Fibroblast of the aortic adventitia (primary cell): Measurements from ENCODE around the gene NEDD4L. TPM values are rescaled to one million over a fixed set of nuclear protein-coding genes. Genes with fewer than 3 reads are reported as not detected.
"Not testable (repeated sequence)": the region's sequence is repeated elsewhere in the genome, so short reads cannot be mapped to it uniquely, and the experiment has no call there.

Source experiments
- DNase-seq: peaks from one replicate; pipeline ENCODE4 v3.0.0-alpha.2; 2010; ENCODE audit warnings: low read depth
- H3K4me3 ChIP-seq: 2 replicates; pipeline ENCODE4 v1.5.1; 2011; ENCODE audit warnings: low read depth, mild to moderate bottlenecking, control low read depth, low read length, moderate library complexity
- total RNA-seq: library from RNA; depleted of rRNA; stranded (reverse); fragments of >200 nt; gene quantifications from 2 replicates; pipeline ENCODE4 v1.2.3, GENCODE V29; 2012; ENCODE audit warnings: low replicate concordance
- TF ChIP-seq, protein P1 (sequence below): IDR thresholded peaks from 2 replicates; pipeline ENCODE4 v1.5.1; 2011; ENCODE audit warnings: mild to moderate bottlenecking, low read length, control low read depth, inconsistent platforms; ENCODE audit not compliant: insufficient read depth

Gene NEDD4L
- total RNA-seq, 1 donor, result 22.2 TPM

DNA sequence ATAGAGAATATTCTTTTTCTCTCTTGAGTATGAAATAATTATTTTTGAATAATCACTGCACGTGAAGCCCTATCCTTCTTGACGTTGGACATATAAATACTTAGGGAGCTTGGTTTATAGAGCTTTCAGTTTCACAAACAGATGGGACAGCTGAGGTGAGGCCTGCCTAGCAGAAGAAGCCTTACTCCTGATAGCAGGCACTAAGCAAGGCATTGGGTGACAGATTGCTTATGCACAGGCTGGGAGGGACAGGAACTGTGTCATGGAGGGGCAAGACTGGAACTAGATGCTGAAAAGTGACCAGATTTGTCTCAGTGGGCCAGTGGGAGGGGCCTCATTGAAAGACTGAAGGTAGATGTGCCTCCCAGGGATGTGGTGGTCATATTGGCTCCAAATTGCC, 220.8 kb downstream of the NEDD4L start:
- TF ChIP-seq, protein P1, sequence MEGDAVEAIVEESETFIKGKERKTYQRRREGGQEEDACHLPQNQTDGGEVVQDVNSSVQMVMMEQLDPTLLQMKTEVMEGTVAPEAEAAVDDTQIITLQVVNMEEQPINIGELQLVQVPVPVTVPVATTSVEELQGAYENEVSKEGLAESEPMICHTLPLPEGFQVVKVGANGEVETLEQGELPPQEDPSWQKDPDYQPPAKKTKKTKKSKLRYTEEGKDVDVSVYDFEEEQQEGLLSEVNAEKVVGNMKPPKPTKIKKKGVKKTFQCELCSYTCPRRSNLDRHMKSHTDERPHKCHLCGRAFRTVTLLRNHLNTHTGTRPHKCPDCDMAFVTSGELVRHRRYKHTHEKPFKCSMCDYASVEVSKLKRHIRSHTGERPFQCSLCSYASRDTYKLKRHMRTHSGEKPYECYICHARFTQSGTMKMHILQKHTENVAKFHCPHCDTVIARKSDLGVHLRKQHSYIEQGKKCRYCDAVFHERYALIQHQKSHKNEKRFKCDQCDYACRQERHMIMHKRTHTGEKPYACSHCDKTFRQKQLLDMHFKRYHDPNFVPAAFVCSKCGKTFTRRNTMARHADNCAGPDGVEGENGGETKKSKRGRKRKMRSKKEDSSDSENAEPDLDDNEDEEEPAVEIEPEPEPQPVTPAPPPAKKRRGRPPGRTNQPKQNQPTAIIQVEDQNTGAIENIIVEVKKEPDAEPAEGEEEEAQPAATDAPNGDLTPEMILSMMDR, result no peak
- no peak for DNase-seq
- no peak overlapping the region for H3K4me3 ChIP-seq

DNA sequence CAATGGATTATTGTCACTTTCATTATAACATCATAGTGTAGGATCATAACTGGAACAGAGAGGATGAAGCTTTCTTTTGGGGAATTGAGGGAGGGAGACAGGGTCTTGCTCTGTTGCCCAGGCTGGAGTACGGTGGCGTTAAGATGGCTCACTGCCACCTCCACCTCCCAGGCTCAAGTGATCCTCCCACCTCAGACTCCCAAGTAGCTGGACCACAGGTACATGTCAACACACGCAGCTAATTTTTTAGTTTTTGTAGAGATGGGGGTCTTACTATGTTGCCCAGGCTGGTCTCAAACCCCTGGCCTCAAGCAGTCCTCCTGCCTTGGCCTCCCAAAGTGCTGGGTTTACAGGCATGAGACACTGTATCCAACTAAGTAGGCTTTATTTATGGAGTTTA, 221.5 kb downstream of the NEDD4L start:
- DNase-seq, H3K4me3 ChIP-seq: not testable (repeated sequence)

DNA sequence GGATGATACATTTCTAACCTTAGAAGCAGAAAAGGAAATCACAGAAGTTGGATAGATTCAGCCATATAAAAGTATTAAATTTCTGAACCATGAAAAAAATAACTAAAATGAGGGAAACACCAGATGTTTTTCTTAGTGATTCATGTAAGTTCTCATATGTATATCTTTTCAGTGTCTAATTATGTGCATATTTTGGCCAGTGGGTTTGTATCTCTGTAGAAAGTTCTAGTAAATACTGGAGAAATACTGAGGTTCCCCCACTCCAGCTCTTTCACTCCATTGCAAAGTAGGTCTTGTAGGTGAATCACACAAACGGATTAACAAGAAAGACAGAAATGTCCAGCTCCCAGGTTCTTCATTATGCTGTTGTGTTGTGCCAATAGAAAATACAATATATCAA, 222.3 kb downstream of the NEDD4L start:
- DNase-seq, result no peak
- TF ChIP-seq, protein P1, result no peak
- H3K4me3 ChIP-seq, result no peak overlapping the region

DNA sequence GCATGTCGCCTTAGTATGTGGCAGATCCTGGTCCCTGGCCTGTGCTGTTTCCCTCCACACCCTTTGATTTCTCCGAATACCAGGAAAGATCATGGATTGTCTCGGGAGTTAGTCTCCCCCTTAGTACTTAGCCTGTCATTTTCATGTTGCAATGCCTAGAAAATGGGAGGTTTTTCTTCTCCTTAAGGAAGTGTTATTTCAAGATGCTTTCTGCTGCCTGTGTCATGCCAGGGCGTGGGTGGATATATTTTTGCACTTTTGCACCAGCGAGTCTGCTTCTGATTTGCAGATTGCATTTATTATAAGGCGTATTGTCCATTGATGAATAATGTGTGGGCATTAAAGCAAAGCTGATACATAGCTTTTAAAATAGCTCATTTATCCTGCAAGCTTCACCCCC, 223.5 kb downstream of the NEDD4L start:
- H3K4me3 ChIP-seq, result no peak overlapping the region
- TF ChIP-seq, protein P1, result no peak
- DNase-seq, result no peak

DNA sequence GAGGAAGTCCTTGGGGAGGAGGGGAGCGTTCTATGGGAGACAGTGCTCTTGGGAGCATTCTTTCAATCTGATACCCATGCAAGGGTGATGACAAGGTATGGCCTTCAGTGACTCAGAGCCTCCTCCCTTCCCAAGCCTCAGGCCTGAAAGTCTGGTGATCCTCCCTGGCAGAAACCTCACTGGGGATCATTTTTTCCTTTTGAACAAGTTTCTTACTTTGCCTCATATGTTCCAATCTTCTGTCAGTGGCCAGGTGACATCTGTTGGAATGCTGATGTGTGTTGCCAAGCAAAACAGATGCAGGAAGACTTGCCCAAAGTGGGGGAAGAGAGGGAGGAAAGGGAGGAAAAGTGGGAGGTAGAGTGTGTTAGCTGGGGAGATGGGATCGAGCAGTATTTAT, 224.8 kb downstream of the NEDD4L start:
- DNase-seq, result peak; percentile 68
- H3K4me3 ChIP-seq, result no peak overlapping the region
- TF ChIP-seq, protein P1, result no peak

DNA sequence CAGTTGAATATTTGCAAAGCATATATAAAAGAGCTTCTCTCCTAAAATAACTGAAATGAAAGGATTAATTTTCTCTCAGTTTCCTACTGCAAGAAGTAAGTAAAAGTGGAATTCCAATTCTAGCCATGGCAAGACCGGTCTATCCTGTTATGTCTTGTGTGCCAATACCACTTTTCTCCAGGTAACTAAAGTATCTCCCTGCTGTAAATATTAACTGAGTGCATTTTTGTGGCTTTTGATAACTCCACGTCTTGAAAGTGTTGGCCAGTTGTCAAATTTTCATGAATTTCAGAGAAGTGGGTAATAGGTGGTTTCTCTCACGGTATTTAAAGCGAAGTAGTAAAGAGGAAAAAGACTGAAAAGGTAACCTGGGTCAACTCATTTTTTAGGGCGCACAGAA, 225.9 kb downstream of the NEDD4L start:
- DNase-seq, result no peak
- H3K4me3 ChIP-seq, result no peak overlapping the region
- TF ChIP-seq, protein P1, result no peak

DNA sequence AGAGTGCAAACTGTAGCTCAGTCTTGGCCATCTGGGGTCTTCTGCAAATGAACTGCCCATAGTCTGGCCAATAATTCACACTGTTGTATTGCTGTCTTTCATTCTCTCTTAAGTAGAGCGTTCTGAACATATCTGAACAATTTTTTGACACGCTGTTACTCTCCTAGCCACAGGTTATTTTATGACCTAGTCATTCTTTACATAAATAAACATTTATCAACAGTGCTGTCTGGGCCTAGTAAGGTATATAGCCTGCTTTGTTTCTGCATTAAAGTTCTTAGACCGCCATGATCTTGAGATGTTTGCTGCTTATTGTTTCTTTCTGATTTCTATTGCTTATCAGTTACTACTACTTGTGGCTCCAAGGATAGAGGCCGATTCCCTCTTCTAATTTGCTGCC, 226.4 kb downstream of the NEDD4L start:
- H3K4me3 ChIP-seq, result no peak overlapping the region
- no peak for DNase-seq
- TF ChIP-seq, protein P1, result no peak

DNA sequence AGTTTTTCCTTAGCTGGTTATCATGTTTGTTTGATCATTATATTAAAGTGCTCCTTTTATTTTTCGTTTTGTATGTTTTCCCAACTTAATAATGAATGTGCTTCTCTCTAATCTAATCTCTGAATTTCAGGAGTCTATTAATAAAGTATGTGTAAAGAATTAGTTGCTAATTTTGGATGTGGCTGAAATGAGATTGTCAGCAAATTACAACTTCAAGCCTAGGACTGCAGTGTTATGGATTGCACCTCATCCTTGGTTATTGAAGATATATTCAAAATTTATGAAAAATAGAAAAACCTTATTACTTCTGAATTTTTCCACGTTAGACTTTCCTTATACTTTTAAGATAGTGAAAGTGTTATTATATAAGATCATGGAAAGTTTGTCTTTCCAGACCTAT, 227.7 kb downstream of the NEDD4L start:
- H3K4me3 ChIP-seq, result no peak overlapping the region
- TF ChIP-seq, protein P1, result no peak
- DNase-seq, result no peak
